Dedifferentiated amniotic fluid mesenchymal stem cell (primary cell): ENCODE measurements around the gene ATF6.
"Not testable (repeated sequence)": the region's sequence is repeated elsewhere in the genome, so short reads cannot be mapped to it uniquely, and the experiment has no call there.

ENCODE experiments used
- DNase-seq: peaks from one replicate; pipeline ENCODE4 v3.0.0-alpha.2; 2016; ENCODE audit errors: extremely low spot score

Gene ATF6

GRCh38 chr1:161832299-161832907 lies 66.3 kb downstream of the ATF6 start:
- not testable (repeated sequence) for DNase-seq

GRCh38 chr1:161834967-161835550 lies 68.9 kb downstream of the ATF6 start:
- no peak for DNase-seq

DNA sequence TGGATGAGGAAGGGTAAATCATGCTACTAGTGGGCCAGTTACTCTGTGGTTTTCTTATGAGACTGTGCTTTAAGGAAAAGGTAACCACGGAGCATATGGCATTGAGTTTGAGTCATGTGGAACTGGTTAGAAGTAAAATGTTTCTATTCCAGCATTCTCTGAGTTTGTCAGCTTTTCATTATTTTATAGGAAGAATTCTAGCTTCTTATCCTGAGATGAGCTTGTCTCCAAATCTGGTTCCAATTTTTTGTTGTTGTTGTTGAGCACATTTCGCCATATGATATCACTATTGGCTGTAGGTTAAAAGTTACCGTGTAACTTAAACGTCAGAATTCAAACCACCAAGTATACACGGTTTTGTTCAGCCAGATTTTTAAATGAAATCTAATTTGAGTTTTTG lies 69.9 kb downstream of the ATF6 start:
- no peak for DNase-seq

- no peak for DNase-seq
Measured at GRCh38 chr1:161838362-161838761, 72.2 kb downstream of the ATF6 start.

GRCh38 chr1:161838885-161839284 lies 72.8 kb downstream of the ATF6 start:
- DNase-seq: no peak

DNA sequence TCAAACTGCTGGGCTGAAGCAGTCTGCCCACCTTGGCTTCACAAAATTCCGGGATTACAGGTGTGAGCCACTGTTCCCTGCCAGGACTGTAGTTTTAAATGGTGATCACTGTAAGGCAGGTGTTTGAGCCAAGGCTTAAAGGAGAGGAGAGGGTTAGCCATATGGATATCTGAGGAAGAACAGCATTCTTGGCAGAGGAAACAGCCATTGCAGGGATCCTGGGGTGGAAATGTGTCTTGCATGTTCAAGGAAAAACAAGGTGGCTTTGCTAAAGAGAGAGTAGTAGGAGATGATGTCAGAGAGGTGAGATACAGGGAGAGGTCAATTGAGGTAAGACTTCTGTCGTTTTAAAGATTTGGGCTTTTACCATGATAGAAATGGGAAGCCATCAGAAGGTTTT lies 73.5 kb downstream of the ATF6 start:
- DNase-seq: no peak

DNA sequence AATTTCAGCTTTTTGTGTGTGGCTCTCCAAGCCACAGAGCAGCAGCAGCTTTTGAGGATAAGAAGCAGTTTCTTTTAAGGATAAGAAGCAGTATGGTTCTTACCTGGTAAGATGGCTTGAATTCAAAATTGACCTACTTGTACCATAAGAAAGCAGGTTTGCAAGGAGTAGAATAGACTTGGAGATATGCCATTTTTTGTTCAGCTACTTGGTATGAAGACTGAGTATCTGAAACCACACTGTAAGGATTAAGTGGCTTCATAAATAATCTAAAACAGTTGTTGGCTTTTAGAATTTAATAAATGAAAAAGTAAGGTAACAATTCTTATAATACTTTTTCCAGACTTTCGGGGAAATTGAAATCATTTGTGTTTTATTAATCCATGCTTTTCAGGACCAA lies 74.2 kb downstream of the ATF6 start:
- DNase-seq: no peak

DNA sequence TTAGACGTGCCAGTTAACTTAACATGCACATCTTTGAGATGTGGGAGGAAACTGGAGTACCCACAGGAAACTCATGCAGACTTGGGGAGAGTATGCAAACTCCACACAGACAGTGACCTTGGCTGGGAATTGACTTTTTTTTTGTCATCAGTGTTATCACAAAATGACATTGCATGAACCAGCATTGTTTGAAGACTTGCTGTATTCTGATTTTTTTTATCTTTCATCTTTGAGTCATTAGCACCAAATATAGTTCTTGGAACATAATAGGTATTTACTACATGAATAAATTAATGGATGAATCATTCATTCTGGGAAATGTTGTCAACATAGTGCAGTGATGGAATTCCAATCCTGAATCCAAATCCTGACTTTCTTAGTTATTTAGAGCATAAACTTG lies 77.0 kb downstream of the ATF6 start:
- DNase-seq: no peak

GRCh38 chr1:161844696-161845095 lies 78.6 kb downstream of the ATF6 start:
- no peak for DNase-seq

GRCh38 chr1:161848676-161849075 lies 82.6 kb downstream of the ATF6 start:
- no peak for DNase-seq

- DNase-seq: no peak
Measured at GRCh38 chr1:161849518-161849917, 83.4 kb downstream of the ATF6 start.

DNA sequence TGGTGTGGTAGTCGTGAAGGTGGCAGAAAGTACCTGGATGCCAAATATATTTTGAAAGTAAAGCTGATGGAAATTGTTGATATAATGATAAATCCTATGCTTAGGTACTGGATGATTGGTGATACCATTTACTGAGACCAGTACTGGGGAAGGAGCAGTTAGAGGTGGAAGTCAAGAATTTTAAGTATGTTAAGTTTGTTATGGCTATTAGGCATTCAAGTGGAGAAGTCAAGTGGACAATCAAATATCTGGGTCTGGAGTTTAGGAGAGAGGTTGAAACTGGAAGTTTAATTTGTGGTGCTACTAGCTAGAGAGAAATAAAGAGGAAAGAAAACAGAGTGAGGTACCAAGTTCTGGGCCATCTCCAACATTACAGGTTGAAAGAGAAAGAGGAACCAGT lies 89.1 kb downstream of the ATF6 start:
- DNase-seq: no peak

DNA sequence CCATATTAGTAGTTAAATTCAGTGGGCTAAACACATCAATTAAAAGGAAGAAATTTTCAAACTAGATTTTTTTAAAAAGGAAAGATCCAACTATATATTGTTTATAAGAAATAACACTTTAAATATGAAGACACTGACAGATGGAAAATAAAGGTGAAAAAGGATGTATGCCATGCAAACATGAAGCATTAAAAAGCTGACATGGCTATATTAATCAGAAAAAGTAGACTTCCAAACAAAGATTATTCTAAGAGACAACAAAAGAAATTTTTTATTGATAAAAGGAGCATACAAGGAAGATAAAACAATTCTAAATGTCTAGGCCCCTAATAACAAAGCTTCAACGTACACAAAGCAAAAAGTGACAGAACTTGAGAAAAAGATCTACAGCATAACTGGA lies 92.2 kb downstream of the ATF6 start:
- no peak for DNase-seq

DNA sequence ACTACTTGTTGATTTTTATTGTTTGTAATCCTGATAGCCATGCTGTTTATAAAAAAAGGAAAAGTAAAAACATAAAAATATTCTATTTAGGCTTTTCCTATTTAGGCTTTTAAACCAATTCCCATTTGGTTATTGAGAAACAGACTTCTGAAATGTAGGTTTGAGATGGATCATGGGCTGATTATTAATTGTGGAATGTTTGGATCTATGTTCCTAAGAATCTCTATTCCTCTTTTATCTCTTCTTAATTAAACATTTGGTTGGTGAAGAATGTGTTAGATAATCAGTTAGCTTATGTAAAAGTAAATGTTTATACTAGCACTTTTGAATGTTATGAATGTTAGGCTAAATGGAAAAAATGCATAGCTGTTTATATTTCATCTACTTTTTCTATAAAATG lies 97.4 kb downstream of the ATF6 start:
- no peak for DNase-seq

- DNase-seq: peak; percentile 53
Measured at GRCh38 chr1:161864577-161864976, 98.5 kb downstream of the ATF6 start.

DNA sequence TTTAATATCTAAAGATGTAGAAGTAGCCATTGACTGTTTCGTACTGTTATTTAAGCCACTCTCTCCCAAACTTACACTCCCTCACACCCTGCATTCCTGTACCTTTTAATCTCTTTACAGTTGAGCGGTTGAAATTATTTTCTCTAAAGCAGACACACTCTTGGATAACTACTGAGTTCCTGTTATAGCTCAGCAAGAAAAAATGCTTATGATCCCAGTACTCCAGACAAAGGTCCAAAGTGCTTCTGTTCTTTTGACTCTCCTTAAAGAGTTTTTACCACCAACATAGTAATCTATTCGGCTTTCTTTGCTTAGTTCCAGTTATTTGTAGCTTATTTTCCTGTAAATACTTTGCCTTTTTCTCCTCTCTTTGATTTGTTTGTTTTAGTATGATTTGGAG lies 100.1 kb downstream of the ATF6 start:
- no peak for DNase-seq

DNA sequence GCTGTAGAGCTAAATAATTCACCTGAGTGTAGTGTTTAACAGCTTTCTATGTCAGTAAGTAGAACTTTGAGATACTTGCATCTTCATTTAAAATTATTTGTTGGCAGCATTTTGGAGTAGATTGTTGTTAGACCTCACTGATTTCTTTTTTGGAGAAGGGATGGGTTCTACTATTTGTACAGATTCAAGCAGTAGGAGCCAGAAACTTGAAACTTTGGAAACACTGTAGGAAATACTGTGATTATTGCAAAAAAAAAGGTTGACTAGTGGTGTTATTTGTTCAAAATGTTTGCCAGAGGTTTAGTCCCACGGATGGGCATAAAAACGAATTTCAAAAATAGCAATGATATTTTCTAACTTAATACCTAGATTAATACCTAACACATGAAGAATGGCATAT lies 102.7 kb downstream of the ATF6 start:
- DNase-seq: no peak

DNA sequence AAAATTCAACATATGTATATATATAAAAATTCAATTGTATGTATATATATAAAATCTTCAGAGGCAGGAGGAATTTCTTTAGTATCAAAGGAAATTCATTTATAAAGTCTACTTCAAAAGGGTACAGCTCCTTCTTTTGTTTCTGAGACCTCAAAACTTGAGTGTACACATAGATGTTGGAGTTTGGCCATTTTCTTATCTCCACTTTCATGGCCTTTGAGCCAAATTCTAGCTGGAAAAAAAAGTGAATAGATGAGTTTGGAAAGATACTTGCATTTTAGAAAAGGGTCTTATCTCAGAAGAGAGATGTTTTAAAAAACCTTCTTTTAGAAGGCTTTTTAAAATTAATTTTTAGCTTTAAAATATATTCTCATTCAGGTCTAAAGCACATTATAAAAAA lies 103.2 kb downstream of the ATF6 start:
- no peak for DNase-seq

DNA sequence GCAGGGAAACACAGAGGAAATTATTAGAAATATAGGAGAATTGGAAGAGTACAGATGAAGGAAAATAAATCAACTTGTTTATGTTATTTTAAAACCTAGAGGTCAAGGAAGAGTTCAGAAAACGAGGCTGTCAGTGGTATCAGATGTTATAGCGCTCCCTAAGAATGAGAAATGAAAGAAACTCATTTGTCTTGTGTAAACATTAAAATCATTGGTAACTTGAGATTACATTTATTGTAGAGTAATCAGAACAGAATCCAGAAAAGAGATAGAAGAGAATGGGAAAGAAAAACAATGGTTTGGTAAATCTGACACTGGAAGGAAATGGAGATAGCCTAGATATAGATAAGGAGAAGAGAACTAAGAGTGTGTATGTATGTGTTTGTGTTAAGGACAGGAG lies 106.4 kb downstream of the ATF6 start:
- DNase-seq: no peak

DNA sequence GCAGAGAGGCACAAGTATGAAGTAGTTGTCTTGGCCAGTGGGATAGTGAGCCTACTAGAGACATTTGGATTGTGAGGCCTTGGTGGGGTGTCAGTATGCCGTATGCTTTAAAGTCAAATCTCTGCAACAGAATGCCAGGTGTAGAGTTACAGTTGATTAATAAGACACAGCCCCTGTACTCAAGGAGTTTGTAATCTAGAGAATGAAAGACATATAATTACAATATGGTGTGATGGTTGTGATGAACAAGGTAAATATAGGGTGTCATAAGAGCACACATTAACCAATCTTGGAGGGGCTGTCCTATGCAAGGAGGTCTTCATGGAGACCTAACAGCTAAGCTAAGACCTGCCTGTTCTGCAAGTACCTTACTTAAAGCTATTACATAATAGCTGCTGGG lies 113.1 kb downstream of the ATF6 start:
- DNase-seq: no peak

GRCh38 chr1:161884475-161884874 lies 118.4 kb downstream of the ATF6 start:
- DNase-seq: no peak

DNA sequence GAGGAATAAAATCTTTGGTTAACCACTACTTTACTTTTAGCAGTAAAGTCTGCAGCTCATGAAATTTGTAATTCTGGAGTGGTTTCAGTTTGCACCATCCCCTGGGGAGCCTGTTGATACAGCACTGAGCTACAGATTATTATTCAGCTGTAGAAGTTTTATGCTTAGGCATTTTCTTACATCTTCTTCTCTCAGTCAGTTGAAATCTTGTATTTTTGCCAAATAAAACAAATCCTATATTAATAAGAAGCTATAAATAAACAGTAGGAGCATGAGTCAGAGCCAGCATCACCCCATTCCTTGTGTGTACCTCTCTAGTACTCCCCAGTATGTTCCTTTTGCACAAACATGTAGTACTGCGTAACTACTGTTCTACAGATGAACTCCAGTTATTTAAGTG lies 118.9 kb downstream of the ATF6 start:
- peak; percentile 66 for DNase-seq

DNA sequence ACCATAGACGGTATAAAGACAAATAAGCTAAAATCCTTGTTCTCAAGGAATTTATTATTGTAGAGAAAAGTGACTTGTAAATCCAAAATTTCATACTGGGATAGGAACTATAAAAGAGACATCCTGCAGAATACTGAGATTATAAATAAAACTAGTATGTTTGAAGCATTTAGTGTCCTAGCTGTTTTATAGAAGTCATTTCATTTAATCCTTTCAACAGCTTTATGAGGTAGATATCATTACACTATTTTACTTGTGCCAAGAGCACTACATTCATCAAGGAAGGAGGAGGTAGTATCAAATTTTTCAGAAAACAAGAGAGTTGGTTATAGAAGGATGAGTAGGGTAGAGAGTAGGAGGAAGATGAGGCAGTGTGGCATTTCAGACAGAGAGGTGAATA lies 119.6 kb downstream of the ATF6 start:
- no peak for DNase-seq

- DNase-seq: no peak
Measured at GRCh38 chr1:161886589-161886988, 120.5 kb downstream of the ATF6 start.
